Measurements from ENCODE around the gene AK5. TPM values are rescaled to one million over a fixed set of nuclear protein-coding genes. Genes with fewer than 3 reads are reported as not detected.
A peak's percentile ranks its signal among the peaks of the same experiment; 100 is the strongest.

AK5 gene
- total RNA-seq: 1 to 10 TPM in 1 of 2 donors, under 1 TPM in 1; 0.93 to 3.5 TPM
- long read RNA-seq, donor 1, partial matches to known transcripts: 0 of 1 reads
- long read RNA-seq, donor 1, other reads (novel, unspliced or antisense): 1 of 1 reads
- long read RNA-seq, donor 2, partial matches to known transcripts: 0 of 1 reads
- long read RNA-seq, donor 2, other reads (novel, unspliced or antisense): 0 of 1 reads

GRCh38 chr1:77281491-77282186 lies at the start of gene AK5:
TSS of gene AK5 (plus strand) at chr1:77282019. CDS start at chr1:77282314, 295 bp downstream.
- intact Hi-C loops (cut with DNase I): no loop called here

GRCh38 chr1:77232829-77233228 lies 49.0 kb upstream of the AK5 start:
- intact Hi-C loops (cut with DNase I): no loop called here
- DNase-seq (ENCODE audit: low spot score): no peak

More at GRCh38 chr1:77281491-77282186, at the start of gene AK5:
- DNase-seq (ENCODE audit: low spot score): peak; percentile 73

GRCh38 chr1:77234096-77234495 lies 47.7 kb upstream of the AK5 start:
- DNase-seq (ENCODE audit: low spot score): no peak

GRCh38 chr1:77234943-77235342 lies 46.9 kb upstream of the AK5 start:
- intact Hi-C loops (cut with DNase I): no loop called here

More at GRCh38 chr1:77234096-77234495, 47.7 kb upstream of the AK5 start:
- intact Hi-C loops (cut with DNase I): no loop called here

GRCh38 chr1:77238462-77238861 lies 43.4 kb upstream of the AK5 start:
- DNase-seq (ENCODE audit: low spot score): no peak
- intact Hi-C loops (cut with DNase I): no loop called here

More at GRCh38 chr1:77234943-77235342, 46.9 kb upstream of the AK5 start:
- DNase-seq (ENCODE audit: low spot score): no peak

- DNase-seq (ENCODE audit: low spot score): no peak
- intact Hi-C loops (cut with DNase I): no loop called here
These were observed 42.5 kb upstream of the AK5 start for GRCh38 chr1:77239311-77239710.

GRCh38 chr1:77245830-77246229 lies 36.0 kb upstream of the AK5 start:
- no peak for DNase-seq (ENCODE audit: low spot score)
- intact Hi-C loops (cut with DNase I): no loop called here

GRCh38 chr1:77250126-77250525 lies 31.7 kb upstream of the AK5 start:
- DNase-seq (ENCODE audit: low spot score): no peak
- intact Hi-C loops (cut with DNase I): no loop called here

GRCh38 chr1:77253211-77253610 lies 28.6 kb upstream of the AK5 start:
- intact Hi-C loops (cut with DNase I): no loop called here
- DNase-seq (ENCODE audit: low spot score): no peak

GRCh38 chr1:77263708-77264107 lies 18.1 kb upstream of the AK5 start:
- no peak for DNase-seq (ENCODE audit: low spot score)
- intact Hi-C loops (cut with DNase I): no loop called here

- intact Hi-C loops (cut with DNase I): no loop called here
- DNase-seq (ENCODE audit: low spot score): no peak
These were observed 16.6 kb upstream of the AK5 start for GRCh38 chr1:77265180-77265579.

GRCh38 chr1:77267035-77267434 lies 14.8 kb upstream of the AK5 start:
- intact Hi-C loops (cut with DNase I): no loop called here
- DNase-seq (ENCODE audit: low spot score): no peak

- DNase-seq (ENCODE audit: low spot score): no peak
- intact Hi-C loops (cut with DNase I): no loop called here
These were observed 9.8 kb upstream of the AK5 start for GRCh38 chr1:77271852-77272580.

- intact Hi-C loops (cut with DNase I): no loop called here
- no peak for DNase-seq (ENCODE audit: low spot score)
These were observed 7.9 kb upstream of the AK5 start for GRCh38 chr1:77273891-77274290.

GRCh38 chr1:77275194-77275593 lies 6.6 kb upstream of the AK5 start:
- intact Hi-C loops (cut with DNase I): no loop called here

GRCh38 chr1:77276941-77277340 lies 4.9 kb upstream of the AK5 start:
- intact Hi-C loops (cut with DNase I): no loop called here
- no peak for DNase-seq (ENCODE audit: low spot score)

More at GRCh38 chr1:77275194-77275593, 6.6 kb upstream of the AK5 start:
- DNase-seq (ENCODE audit: low spot score): no peak

GRCh38 chr1:77279929-77280328 lies 1.9 kb upstream of the AK5 start:
- intact Hi-C loops (cut with DNase I): no loop called here
- DNase-seq (ENCODE audit: low spot score): no peak

GRCh38 chr1:77280962-77281361 lies 857 bp upstream of the AK5 start:
- intact Hi-C loops (cut with DNase I): no loop called here
- no peak for DNase-seq (ENCODE audit: low spot score)

- DNase-seq (ENCODE audit: low spot score): peak; percentile 77
- intact Hi-C loops (cut with DNase I): no loop called here
These were observed 507 bp downstream of the AK5 start for GRCh38 chr1:77282187-77282865.
